Spleen (tissue), 11 donors: Measurements from ENCODE around the gene SHISA5. TPM values are rescaled to one million over a fixed set of nuclear protein-coding genes. Genes with fewer than 3 reads are reported as not detected.

Experiments
- DNase-seq: peaks from one replicate; pipeline ENCODE4 v3.0.0-alpha.2; 2020
- H3K27ac ChIP-seq, 8 donors: fragments of 200-600 bp; sonication (generic) in 7 of 8; 1 replicate in 4 of 8; 2 replicates in 4 of 8; pipeline versions ENCODE4 v1.5.0 to v1.8.0; 2016 to 2021; ENCODE audit warnings: inconsistent platforms in 4 of 8, mild to moderate bottlenecking in 4 of 8, moderate library complexity in 1 of 8
- H3K27me3 ChIP-seq, 7 donors: fragments of 200-600 bp; sonication (generic) in 6 of 7; replicated peaks in 1 of 7; 1 replicate in 4 of 7; 2 replicates in 3 of 7; pipeline versions ENCODE4 v1.5.0 to v1.8.0; 2016 to 2021; ENCODE audit warnings: inconsistent platforms in 3 of 7, mild to moderate bottlenecking in 1 of 7
- H3K36me3 ChIP-seq, 6 donors: fragments of 200-600 bp; sonication (generic) in 5 of 6; 1 replicate in 4 of 6; 2 replicates in 2 of 6; pipeline versions ENCODE4 v1.5.0 to v1.8.0; 2016 to 2021; ENCODE audit warnings: inconsistent platforms in 2 of 6
- H3K4me1 ChIP-seq, 6 donors: fragments of 200-600 bp; sonication (generic) in 5 of 6; 1 replicate in 3 of 6; 2 replicates in 3 of 6; pipeline versions ENCODE4 v1.5.0 to v1.8.0; 2016 to 2021; ENCODE audit warnings: inconsistent platforms in 3 of 6
- H3K4me3 ChIP-seq, 8 donors: fragments of 200-600 bp; sonication (generic) in 7 of 8; 1 replicate in 4 of 8; 2 replicates in 4 of 8; pipeline versions ENCODE4 v1.5.0 to v1.8.0; 2016 to 2021; ENCODE audit warnings: inconsistent platforms in 4 of 8, mild to moderate bottlenecking in 4 of 8, moderate library complexity in 2 of 8
- H3K9me3 ChIP-seq, 8 donors: fragments of 200-600 bp; sonication (generic) in 7 of 8; 1 replicate in 4 of 8; 2 replicates in 4 of 8; pipeline versions ENCODE4 v1.5.0 to v1.8.0; 2016 to 2021; ENCODE audit warnings: inconsistent platforms in 4 of 8
- CTCF ChIP-seq, 11 experiments: fragments of 200-600 bp in 7 of 11; fragments of 450-650 bp in 4 of 11; sonication (generic) in 4 of 11; IDR thresholded peaks in 8 of 11; conservative IDR thresholded peaks in 3 of 11; 1 replicate in 7 of 11; 2 replicates in 4 of 11; pipeline versions ENCODE4 v1.4.0 to v1.8.0; 2016 to 2021; ENCODE audit warnings: antibody characterized with exemption in 11 of 11, inconsistent platforms in 4 of 11, mild to moderate bottlenecking in 1 of 11
- POLR2A ChIP-seq, 3 donors: fragments of 450-650 bp; IDR thresholded peaks; one replicate each; pipeline ENCODE4 v1.5.1; 2017; ENCODE audit warnings: antibody characterized with exemption in 3 of 3, mild to moderate bottlenecking in 1 of 3
- POLR2AphosphoS5 ChIP-seq, 3 donors: sonication (generic); formaldehyde crosslinking; IDR thresholded peaks; one replicate each; pipeline ENCODE4 v1.5.1; 2017; ENCODE audit warnings: antibody characterized with exemption in 3 of 3
- WGBS, 5 donors: extraction: QIAGEN DNeasy Blood & Tissue Kit in 3 of 5; methylation state at CpG; one replicate each; pipeline versions ENCODE4 v1.1.5 to v1.1.7; 2013 to 2018; 5-methylcytosine and 5-hydroxymethylcytosine counted together
- intact Hi-C: fragments of 100-400 bp; cut with DNase I; formaldehyde crosslinking; loops from one replicate; pipeline ENCODE4 v1.15.0; 2023; ENCODE audit warnings: low total_unique reads
- polyA plus RNA-seq, 3 donors: library from polyadenylated mRNA; stranded (reverse); fragments of 200-250 nt; gene quantifications; one replicate each; pipeline ENCODE4 v1.2.1, GENCODE V29; 2013
- total RNA-seq, 7 donors: library from RNA; depleted of rRNA in 3 of 7; stranded (reverse); fragments of >200 nt in 3 of 7; fragmentation: NEBNext Ultra II Directional in 4 of 7; extraction: Animal tissue kit (Norgen Biotek cat#: 25700) in 4 of 7; gene quantifications; one replicate each; pipeline versions ENCODE4 v1.1.0 to v1.2.1, GENCODE V29; 2016 to 2021
- donor health status: healthy with polysubstance abuse.
- donor health status: DM: no; HTN: no; CAD: no; lungs with moderate emphysema.
- donor health status: DM: no; HTN: no; CAD: no.
- donor health status: Bipolar disorder and iron deficiency.
- donor health status: healthy.
- donor health status: DM: no; HTN: no; CAD: no.
- donor health status: DM: yes; HTN: yes; CAD: no.

Gene SHISA5
- total and polyA plus RNA-seq, 10 donors, result 80.2 to 227 (median 173) TPM

- intact Hi-C loops, result loop anchor here (10.0 kb wide), 1 partner anchor 63 kb away; the partner anchor contains the start of gene SHISA5
- Histone ChIP-seq H3K9me3 (no peaks in the 10 kb centered on the region), H3K4me3 (peak overlapping the region in 3 of 8 donors; percentile 81 to 94 (median 83)), H3K27ac (peak overlapping the region in 3 of 8 donors; percentile 91 to 96 (median 96)), H3K27me3 (no peaks in the 10 kb centered on the region), H3K4me1 (peaks cover 22 to 76% (median 45%) of the 10 kb centered on the region in 6 donors), H3K36me3 (peaks cover 0 to 41% (median 31%) of the 10 kb centered on the region in 6 donors)
- 61 to 79% (median 65%) methylated on average over 6 of the region's 6 CpGs for WGBS, 5 donors
- no peak for DNase-seq
- no peak for TF ChIP-seq POLR2A (IDR thresholded peaks at IDR 0.05)
- no peak for TF ChIP-seq CTCF (IDR thresholded peaks at IDR 0.05 in 8 of 11, conservative IDR thresholded peaks at IDR 0.05 in 3 of 11)
- TF ChIP-seq POLR2AphosphoS5 (IDR thresholded peaks at IDR 0.05), result no peak
These were observed 62.0 kb downstream of the SHISA5 start for GRCh38 chr3:48441940-48442339.

DNA sequence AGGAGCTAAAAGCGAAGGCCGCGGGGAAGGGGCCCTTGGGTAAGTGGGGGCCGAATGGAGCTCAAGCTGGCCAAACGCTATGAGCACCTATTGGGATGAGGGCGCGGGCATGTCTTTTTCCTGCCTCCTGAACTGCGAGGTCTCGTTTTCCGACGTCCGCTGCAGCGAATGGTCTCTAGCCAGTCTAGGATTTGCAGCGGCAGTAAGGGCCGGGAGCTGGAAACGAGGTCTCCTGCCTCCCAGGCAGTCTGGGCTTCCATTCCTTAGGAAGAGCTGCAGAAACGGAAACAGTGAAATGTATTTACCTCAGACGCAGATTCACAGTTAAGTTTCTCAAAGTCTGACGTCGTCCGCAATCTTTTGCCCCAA, 63.4 kb downstream of the SHISA5 start:
- Histone ChIP-seq H3K9me3 (no peaks in the 10 kb centered on the region), H3K27me3 (no peaks in the 10 kb centered on the region), H3K36me3 (peaks cover 0 to 41% (median 31%) of the 10 kb centered on the region in 6 donors), H3K27ac (peak overlapping the region; percentile 89 to 96 (median 96)), H3K4me1 (peaks cover 25 to 78% (median 44%) of the 10 kb centered on the region in 6 donors), H3K4me3 (peak overlapping the region; percentile 64 to 94 (median 81))
- 1 to 3% (median 1%) methylated on average over 21 of the region's 21 CpGs for WGBS, 5 donors
- TF ChIP-seq CTCF (IDR thresholded peaks at IDR 0.05 in 8 of 11, conservative IDR thresholded peaks at IDR 0.05 in 3 of 11) (no peak), POLR2A (IDR thresholded peaks at IDR 0.05) (no peak), POLR2AphosphoS5 (IDR thresholded peaks at IDR 0.05) (no peak)
- intact Hi-C loops, result loop anchor here (10.0 kb wide), 1 partner anchor 64 kb away; the partner anchor contains the start of gene SHISA5
- DNase-seq, result no peak

DNA sequence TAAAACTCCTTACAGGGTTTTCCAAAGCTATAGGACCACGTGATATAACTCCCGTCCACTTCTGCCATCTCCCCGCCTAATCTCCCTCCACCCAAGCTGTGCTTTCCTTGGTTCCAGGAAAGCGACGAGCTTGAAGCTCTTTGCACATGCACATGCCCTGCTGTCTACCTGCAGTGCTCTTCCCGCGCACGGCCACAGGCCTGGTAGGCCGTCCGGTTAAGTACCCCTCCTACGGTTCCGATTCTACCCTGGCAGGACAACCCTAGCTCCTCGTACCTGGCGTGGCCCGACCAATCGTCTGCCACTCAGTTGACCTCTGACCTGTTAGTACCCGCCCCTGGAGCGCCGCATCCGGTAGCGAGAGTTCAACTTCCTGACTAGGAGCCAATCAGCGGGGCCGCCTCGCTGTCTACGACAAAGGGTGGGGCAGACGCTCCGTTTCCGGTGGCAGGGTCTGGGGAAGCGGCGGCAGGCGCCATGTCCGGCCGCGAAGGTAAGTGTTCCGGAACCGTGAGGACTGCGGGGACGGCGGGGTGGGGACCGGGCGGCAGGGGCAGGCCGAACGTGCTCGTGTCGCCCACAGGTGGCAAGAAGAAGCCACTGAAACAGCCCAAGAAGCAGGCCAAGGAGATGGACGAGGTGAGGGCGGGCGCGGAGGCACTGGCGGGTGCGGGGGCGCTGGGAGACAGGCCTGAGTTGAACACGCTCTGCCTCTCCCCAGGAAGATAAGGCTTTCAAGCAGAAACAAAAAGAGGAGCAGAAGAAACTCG, 64.0 kb downstream of the SHISA5 start, which contains the start of the genes CCDC51 and TMA7:
CCDC51 (minus strand) TSS at position 300 of the 770 bp plus-strand sequence. CDS start 4,991 bp downstream, outside the sequence.
TMA7 (plus strand) TSS at position 438 of the 770 bp plus-strand sequence; CDS start at position 478, 40 bp downstream.
- Histone ChIP-seq H3K27me3 (no peaks in the 10 kb centered on the region), H3K27ac (peak within 1 kb of the TSS; percentile 89 to 96 (median 96)), H3K4me1 (peaks cover 24 to 78% (median 45%) of the 10 kb centered on the region in 6 donors), H3K9me3 (no peaks in the 10 kb centered on the region), H3K36me3 (peaks cover 0 to 41% (median 31%) of the 10 kb centered on the region in 6 donors), H3K4me3 (peak within 1 kb of the TSS; percentile 64 to 94 (median 81))
- TF ChIP-seq CTCF (IDR thresholded peaks at IDR 0.05 in 8 of 11, conservative IDR thresholded peaks at IDR 0.05 in 3 of 11) (peak in 3 of 11 experiments; percentile 7 to 47 (median 47)), POLR2AphosphoS5 (IDR thresholded peaks at IDR 0.05) (peak; percentile 98 to 99 (median 98)), POLR2A (IDR thresholded peaks at IDR 0.05) (peak in 2 of 3 donors; percentile 53 to 84)
- 0 to 1% (median 1%) methylated on average over 27 to 54 of the region's 54 CpGs for WGBS, 5 donors
- intact Hi-C loops, result loop anchor here (10.0 kb wide), 2 partner anchors 65 to 165 kb away; partner anchors contain the start of gene SHISA5
- peak; percentile 99 for DNase-seq

GRCh38 chr3:48437812-48438211, 66.2 kb downstream of the SHISA5 start:
- Histone ChIP-seq H3K4me3 (no peak overlapping the region), H3K9me3 (no peaks in the 10 kb centered on the region), H3K4me1 (peaks cover 24 to 82% (median 56%) of the 10 kb centered on the region in 6 donors), H3K36me3 (peaks cover 0 to 38% (median 21%) of the 10 kb centered on the region in 6 donors), H3K27me3 (no peaks in the 10 kb centered on the region), H3K27ac (no peak overlapping the region)
- WGBS, 5 donors, result 74 to 82% (median 77%) methylated on average over 4 of the region's 4 CpGs
- intact Hi-C loops, result loop anchor here (10.0 kb wide), 1 partner anchor 163 kb away; no protein-coding TSS in a partner anchor
- no peak for DNase-seq
- TF ChIP-seq POLR2A (IDR thresholded peaks at IDR 0.05), result no peak
- no peak for TF ChIP-seq CTCF (IDR thresholded peaks at IDR 0.05 in 8 of 11, conservative IDR thresholded peaks at IDR 0.05 in 3 of 11)
- TF ChIP-seq POLR2AphosphoS5 (IDR thresholded peaks at IDR 0.05), result no peak
